GM06990 (cell line): ENCODE results near the gene TRIM29.
"Not testable (repeated sequence)": the region's sequence is repeated elsewhere in the genome, so short reads cannot be mapped to it uniquely, and the experiment has no call there.

Source experiments
- DNase-seq: peaks from one replicate; pipeline ENCODE4 v3.0.0-alpha.2; 2011; ENCODE audit not compliant: insufficient read length; ENCODE audit errors: extremely low read depth
- H3K27me3 ChIP-seq: replicated peaks from 2 replicates; pipeline ENCODE4 v1.6.0; 2011; ENCODE audit warnings: low read length; ENCODE audit not compliant: control insufficient read depth, insufficient read depth
- H3K36me3 ChIP-seq: 2 replicates; pipeline ENCODE4 v1.5.1; 2011; ENCODE audit warnings: low read length; ENCODE audit not compliant: control insufficient read depth, insufficient read depth
- H3K4me3 ChIP-seq: replicated peaks from 2 replicates; pipeline ENCODE4 v1.5.1; 2011; ENCODE audit warnings: low read depth, mild to moderate bottlenecking, control low read depth, low read length
- TF ChIP-seq, protein P1 (sequence below): IDR thresholded peaks from 2 replicates; pipeline ENCODE4 v1.5.1; 2011; ENCODE audit warnings: low read length, control low read depth, mild to moderate bottlenecking, inconsistent platforms; ENCODE audit not compliant: insufficient read depth, poor library complexity, severe bottlenecking

The TRIM29 gene

DNA sequence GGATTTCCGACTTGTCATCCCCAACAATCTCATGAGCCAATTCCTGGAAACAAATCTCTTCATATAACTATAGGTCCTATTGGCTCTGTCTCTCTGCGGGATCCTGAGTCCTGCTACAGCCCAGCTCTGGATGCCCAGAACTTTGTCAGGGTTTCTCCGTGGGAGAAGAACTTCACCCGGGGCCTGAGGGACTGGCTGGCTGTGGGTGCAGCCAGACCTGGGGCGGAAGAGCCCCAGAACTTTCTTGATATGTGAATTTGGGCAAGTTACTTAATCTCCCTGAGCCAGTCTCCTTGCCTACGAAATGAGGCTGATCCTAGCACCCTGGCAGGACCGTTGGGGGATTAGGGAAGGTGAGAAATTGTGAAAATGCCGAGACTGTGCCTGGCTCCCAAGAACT is 6.6 kb upstream of the TRIM29 start:
- H3K4me3 ChIP-seq, result no peak overlapping the region
- TF ChIP-seq, protein P1, sequence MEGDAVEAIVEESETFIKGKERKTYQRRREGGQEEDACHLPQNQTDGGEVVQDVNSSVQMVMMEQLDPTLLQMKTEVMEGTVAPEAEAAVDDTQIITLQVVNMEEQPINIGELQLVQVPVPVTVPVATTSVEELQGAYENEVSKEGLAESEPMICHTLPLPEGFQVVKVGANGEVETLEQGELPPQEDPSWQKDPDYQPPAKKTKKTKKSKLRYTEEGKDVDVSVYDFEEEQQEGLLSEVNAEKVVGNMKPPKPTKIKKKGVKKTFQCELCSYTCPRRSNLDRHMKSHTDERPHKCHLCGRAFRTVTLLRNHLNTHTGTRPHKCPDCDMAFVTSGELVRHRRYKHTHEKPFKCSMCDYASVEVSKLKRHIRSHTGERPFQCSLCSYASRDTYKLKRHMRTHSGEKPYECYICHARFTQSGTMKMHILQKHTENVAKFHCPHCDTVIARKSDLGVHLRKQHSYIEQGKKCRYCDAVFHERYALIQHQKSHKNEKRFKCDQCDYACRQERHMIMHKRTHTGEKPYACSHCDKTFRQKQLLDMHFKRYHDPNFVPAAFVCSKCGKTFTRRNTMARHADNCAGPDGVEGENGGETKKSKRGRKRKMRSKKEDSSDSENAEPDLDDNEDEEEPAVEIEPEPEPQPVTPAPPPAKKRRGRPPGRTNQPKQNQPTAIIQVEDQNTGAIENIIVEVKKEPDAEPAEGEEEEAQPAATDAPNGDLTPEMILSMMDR, result no peak
- H3K27me3 ChIP-seq, result peaks cover 2% of the 10 kb centered on the region
- H3K36me3 ChIP-seq, result no peaks in the 10 kb centered on the region
- no peak for DNase-seq

DNA sequence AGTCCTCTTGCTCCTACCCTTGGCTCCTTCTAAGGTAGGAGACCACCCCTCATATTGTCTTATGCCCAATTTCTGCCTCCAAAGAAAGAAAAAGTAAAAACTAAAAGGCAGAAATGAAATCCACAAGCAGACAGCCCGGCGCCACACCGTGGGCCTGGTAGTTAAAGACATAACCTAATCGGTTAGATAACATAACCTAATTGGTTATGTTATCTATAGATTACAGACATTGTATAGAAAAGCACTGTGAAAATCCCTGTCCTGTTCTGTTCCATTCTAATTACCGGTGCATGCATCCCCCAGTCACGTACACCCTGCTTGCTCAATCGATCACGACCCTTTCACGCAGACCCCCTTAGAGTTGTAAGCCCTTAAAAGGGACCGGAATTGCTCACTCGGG is 5.6 kb upstream of the TRIM29 start:
- H3K36me3 ChIP-seq, H3K4me3 ChIP-seq, H3K27me3 ChIP-seq, DNase-seq: not testable (repeated sequence)

DNA sequence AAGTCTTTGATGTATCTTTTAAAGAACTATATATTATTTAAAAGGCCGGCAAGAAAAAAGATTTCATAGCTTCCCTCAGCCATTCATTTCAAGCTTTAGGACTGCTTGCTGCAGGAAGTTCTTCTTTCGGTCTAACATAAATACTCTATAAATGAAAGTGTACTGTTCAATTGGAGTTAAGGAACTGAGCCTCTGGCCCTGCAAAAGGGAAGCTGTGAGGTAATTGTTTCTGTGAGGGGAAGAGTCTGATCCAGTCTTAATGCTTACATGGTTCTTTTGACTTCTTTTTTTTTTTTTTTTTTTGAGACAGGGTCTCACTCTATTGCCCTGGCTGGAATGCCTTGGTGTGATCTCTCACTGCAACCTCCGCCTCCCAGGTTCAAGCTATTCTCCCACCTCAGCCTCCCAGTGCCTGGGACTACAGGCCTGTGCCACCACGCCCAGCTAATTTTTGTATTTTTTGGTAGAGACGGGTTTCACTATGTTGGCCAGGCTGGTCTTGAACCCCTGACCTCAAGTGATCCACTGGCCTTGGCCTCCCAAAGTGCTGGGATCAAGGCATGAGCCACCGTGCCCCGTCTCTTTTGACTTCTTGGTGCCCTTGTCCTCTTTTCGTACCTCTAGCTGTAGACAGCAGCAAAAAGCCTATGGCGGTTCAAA is 4.7 kb upstream of the TRIM29 start:
- no peak for DNase-seq
- Histone ChIP-seq H3K4me3 (no peak overlapping the region), H3K27me3 (peaks cover 2% of the 10 kb centered on the region), H3K36me3 (no peaks in the 10 kb centered on the region)
- TF ChIP-seq, protein P1, result no peak

DNA sequence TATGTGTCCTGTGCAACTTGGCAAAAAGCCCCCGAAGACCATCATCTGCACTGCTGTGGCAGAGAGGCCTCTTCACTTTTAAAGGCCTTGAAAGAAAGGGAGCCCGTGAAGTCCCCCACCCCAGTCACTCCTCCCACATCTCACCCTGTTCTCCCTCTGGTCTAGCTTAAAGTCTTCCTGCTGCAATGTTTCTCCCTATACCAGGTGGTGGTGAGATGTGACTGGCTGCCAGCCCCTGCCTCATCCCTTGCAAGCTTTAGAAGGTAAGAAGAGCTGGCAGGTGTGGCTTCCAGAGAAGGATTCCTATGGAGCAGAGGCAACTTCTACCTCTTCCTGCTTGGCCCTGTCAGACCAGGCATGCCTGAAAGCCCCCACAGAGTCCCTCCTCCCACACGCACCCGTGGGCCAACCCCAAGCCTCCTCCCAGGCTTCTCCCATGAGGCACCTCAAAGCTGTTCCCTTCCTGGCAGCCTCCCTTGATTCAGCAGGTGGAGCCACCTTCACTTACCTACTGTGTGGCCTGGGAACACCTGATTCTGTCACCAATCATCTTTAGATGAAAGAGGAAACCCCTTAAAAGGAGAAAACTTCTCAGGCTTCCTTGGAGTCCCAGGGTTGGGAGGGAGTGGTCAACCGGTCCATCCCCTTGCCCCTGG is 4.0 kb upstream of the TRIM29 start:
- Histone ChIP-seq H3K27me3 (peaks cover 2% of the 10 kb centered on the region), H3K36me3 (no peaks in the 10 kb centered on the region), H3K4me3 (no peak overlapping the region)
- no peak for DNase-seq
- TF ChIP-seq, protein P1, result no peak

DNA sequence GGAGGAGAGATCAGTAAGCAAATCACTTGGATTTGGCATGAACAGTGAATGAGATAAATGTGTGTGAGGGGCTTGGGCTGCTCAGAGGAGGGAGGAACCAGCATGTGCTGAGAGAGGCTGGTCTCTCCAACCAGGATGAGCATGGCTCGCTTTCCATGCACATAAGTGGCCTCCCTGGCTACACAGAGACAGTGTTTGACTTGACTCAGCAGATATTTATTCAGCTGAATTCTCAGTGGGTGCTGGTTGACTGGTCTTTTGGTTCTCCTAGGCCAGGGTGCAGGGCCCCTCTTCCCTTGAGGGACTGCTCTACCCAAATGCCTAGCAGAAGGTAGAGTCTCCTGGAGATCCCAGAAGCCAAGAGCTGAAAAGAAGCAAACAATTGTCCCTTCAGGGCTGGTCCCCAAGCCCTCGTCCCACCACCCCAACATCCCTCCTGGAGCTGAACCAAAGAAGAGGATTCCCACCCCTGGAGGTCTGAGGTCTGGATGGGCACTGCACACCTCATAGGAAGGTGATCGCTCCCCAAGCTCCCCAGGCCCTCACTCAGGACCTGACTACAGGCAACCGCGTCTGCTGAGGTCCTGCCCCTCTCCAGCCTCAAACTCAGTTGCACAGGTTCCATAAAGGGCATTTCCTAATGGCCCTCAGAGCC is 3.3 kb upstream of the TRIM29 start:
- DNase-seq, result no peak
- TF ChIP-seq, protein P1, result no peak
- no peaks in the 10 kb centered on the region for H3K36me3 ChIP-seq
- H3K4me3 ChIP-seq, result no peak overlapping the region
- peaks cover 2% of the 10 kb centered on the region for H3K27me3 ChIP-seq

DNA sequence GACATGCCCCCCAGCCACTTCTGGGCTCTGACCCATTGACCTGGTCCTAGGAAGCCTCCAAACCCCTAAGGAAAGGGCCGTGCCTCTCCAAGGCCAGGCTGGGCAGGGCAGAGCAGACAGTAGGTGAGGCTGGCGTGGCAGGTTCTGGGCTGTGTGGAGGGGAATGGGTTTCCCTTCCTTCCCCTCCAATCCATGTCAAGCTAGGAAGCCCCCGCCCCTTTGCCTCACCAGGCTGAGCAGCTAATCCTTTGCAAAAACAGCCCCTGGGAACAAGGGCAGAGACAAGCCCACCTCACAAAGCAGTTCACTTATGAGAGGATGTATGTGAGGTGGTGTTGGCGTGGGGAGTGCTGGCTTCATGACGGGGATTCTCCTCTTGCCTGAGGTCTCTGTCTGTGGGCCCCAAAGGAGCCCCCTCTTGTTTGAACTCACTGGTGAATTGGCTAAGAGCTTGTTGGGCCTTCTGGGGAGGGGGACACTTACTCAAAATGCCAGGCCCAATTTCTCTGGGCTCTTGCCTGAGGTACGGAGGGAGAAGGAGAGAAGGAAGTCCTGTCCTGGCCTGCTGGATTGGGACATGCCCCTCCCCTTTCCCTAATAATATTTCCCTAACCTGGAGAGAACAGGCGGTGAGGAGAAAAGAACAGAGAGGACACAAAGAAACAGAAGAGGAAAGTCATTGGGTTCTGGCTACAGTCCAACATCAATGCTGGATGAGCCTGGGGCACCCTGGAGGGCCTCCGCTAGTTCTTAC is 1.6 kb upstream of the TRIM29 start:
- TF ChIP-seq, protein P1, result no peak
- peaks cover 6% of the 10 kb centered on the region for H3K27me3 ChIP-seq

More for the DNA sequence above, 1.6 kb upstream of the TRIM29 start:
- DNase-seq, result no peak
- Histone ChIP-seq H3K4me3 (no peak overlapping the region), H3K36me3 (no peaks in the 10 kb centered on the region)
